NCI-H446 (cell line): ENCODE data around the gene C4orf51.
A peak's percentile ranks its signal among the peaks of the same experiment; 100 is the strongest.

ENCODE experiments used
- DNase-seq, 2 experiments: peaks; one replicate each; lab custom pipeline; 2025; lab: John Stamatoyannopoulos, UW

The C4orf51 gene

DNA sequence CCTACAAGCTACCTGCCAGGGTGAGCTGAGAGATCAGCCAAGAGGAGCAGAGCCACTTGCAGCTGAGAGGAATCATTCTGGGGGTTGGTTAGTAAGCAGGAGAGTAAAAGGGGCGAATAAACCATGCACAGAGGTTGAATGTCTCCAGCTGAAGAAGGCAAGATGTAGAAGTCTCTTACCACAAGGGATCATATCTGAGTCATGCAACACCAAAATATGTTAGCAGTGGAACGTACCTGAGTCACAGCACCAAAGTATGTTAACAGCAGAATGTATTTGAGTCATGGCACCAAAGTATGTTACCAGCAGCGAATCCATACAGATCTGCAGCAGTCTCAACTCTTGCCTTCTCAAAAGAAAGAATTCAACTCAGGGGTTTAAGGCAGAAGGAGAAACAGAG is 29.9 kb downstream of the C4orf51 start:
- DNase-seq, result no peak

DNA sequence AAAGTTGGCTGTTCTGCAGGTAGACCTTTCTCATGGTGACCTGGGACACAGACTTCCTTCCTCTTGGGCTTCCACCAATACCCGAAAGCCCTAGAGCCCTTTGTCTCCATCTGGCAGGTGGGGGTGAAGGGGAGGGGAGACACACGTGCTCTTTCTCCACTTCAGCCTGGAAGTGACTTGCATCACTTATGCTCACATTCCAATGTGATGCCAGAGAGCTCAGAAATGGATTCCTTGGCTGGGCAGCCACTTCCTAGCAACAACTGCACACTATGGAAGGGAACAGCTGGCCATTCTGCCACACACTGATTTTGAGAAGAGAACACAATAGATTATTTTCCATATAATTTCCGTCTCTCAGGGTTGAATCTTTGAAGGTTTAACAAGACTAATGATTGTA is 36.3 kb downstream of the C4orf51 start:
- DNase-seq, result peak; percentile 14 to 46

GRCh38 chr4:145716661-145717200 is 36.8 kb downstream of the C4orf51 start:
- no peak for DNase-seq

DNA sequence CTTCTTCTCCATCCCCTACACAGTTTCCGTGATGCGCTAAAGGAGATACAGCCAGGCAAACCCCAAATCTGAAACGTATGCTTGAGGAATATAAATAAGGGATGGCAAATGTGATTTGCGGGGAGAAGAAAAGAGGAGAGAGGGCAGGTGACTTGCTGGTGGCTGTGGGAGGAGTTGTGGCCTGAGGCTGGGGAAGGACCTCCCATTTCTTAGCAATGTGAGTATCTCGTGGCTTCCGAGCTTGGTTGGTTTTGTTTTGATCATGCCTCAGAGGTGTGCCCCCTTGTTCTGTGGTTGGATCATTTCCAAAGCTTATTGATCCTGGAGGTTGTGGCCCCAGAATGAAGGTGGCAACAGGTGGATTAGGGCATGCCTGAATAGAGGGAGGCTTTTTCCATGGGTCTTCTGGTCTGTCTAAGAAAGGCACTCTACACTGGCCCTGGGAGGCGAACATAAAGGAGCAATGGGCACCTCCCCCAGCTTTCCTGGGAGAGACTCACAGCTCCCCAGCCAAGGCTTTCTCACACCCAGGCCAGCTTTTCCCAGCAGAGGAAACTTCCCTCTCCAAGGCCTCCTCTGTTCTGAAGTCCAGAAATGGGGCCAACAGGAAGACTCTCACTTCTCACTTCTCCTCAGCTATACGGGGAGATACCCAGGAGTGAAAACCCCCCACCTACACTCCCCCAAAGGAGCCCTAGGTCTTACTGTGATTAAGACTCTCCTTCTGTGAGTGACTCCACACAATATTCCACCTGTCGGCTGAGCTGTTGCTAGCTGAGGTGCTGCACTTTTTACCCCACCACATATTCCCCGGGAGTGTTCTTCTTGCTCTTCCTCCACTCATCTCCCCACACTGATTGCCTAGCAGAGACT is 40.0 kb downstream of the C4orf51 start:
- no peak for DNase-seq

DNA sequence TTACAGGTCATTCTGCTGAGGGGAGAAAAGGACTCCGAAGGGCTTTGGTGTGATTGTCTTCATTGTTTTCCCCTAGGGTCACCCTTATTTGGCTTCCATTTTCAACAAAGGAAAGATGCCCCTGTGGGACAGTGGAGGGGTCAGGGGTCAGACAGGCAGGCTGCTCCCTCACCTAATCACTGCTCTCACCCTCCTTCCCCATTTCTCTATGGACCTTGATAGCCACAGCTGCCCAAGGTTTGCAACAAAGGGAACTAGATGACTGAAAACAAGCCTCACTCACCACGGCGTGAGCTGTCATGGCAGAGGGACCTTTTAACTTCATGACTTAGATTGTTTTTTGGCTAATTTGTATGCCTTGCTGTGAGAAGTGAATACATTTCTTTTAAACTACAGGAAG is 40.7 kb downstream of the C4orf51 start:
- no peak for DNase-seq

- no peak for DNase-seq
These were observed 42.6 kb downstream of the C4orf51 start for GRCh38 chr4:145722561-145722960.

DNA sequence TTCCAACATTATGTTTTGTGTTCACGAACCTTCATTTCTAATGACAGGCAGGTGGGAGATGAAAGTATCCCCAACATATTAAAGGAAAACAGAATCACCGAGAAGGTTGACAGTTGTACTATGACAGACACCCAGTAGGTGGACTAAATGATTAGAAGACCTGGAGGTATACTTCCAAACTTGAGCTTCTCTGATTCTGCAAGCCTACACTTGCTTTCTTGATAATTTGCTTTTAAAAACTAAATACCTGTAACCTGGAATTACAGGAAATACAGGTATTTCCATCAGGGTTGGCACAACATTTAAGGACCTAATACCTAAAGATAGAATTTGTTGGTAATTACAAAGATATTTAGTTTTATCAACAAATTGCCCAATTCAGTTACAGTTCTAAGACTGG is 43.4 kb downstream of the C4orf51 start:
- DNase-seq, result no peak

GRCh38 chr4:145730026-145730425 is 50.1 kb downstream of the C4orf51 start:
- no peak for DNase-seq

DNA sequence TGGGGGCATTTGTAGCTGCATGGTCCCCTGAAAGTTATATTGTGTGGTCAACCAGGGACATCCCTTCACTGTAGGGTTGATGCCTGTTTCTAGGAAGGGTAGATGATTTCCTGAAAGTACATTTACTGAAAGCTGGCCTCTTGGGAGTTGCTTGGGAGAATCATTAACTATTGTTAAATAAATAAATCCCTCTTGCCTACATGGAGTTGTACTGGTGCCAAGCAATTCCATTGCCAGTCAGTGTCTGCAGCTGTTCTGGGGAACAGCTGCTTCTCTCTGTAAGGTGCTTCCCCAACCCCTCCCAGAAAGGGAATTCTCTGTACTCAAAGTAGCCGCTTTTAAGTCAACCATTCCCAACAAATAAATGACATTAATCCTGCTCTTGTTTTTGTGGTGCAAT is 51.1 kb downstream of the C4orf51 start:
- DNase-seq, result peak; percentile 15 to 66

GRCh38 chr4:145732001-145732815 is 52.3 kb downstream of the C4orf51 start:
- DNase-seq, result no peak

DNA sequence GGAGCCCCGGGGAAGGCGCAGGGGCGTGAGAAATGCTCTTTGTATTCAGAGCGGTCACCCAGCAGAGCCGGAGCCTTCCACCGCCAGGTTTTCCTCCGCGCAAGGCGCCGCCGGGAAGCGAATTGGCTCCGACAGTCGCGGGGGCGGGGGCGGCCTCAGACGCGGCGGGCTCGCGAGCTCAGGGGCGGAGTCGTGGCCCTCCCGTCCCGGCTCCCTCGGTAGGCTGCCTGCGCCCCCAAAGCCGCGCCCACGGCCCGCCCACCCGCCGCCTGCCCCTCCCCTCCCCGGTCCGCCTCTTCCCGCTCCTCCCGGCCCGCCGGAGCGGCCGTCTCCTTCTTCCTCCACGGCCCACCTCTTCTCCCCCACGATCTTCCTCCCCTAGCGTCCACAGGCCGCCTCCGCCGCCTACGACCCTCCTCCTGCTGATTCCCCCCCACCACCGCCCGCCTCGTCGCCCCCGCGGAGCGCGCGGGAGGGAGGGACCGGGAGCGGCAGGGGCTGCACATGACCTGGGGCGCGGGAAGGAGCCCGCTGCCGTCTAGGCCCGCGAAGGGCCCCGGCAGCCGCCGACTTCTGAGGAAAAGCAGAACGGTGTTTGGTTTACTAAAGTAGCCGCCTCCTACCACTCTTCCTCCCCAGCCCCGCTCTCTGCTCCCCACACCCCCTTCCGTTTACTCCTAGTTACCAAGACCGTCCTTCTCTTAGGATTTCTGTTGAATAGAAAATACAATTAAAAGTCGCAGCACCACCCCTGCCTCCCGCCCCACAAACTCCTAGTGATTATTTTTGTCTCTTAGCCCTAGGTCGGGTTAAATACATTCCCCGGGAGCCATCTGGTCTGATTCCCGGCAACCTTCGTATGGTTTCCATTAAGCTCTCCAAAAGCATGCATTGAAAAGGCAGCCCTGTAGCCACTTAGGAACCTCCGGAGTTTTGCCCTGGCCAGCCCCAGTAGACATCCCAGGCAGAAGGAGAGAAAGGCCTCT is 53.2 kb downstream of the C4orf51 start:
- peak; percentile 61 to 93 for DNase-seq

GRCh38 chr4:145734031-145734430 is 54.1 kb downstream of the C4orf51 start:
- DNase-seq, result no peak

DNA sequence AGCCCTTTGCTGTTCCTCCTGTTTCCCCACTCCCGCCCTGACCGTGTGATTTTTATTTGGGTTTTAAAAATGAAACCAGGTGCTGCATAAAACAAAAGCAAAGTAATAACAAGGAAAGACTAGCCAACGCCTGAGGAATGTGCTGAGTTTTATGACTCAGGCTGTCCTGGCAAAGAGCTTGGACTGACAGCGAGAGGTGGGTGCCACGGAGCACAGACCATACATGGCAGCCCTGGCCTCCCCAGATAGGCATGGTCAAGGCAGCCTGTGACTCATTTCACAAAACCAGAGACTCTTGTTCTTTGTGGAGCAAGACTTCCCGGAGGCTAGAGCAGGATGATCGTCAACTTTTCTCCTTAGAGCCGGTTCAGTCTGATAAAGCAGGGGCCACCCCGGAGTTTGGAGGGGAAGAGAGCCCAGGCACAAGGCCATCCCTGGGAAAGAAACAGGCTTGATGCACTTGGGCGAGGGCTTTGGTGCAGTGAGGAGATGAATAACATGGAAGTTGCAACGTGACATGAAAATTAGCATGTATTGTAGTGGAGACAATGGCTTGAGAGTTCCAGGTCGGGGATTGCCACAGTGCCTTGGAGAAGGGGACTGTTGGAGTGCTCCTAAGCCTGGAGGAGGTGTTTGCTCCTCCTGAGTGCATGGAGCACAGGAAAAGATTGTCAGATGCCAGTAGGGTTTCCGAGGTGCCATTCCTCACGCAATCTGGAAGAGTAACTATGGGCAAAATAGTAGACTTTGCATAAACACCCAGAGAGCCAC is 54.8 kb downstream of the C4orf51 start:
- no peak for DNase-seq

DNA sequence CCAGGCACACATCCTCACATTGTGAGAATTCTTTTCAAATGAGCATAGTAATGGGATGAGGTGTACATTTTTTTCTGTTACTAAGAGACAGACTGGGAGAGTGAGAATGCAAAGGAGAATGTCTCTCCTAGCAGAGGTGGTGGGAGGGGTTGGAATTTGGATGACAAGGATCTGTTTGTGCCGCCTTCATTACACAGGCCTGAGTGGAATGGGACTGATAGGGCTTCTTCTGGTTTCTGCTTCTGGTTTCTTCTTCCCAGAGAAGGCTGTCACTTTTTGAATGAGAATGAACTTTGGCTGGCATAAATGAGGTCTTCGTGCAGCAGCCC is 55.4 kb downstream of the C4orf51 start:
- DNase-seq, result no peak

- DNase-seq, result no peak
These were observed 55.9 kb downstream of the C4orf51 start for GRCh38 chr4:145735827-145736226.

DNA sequence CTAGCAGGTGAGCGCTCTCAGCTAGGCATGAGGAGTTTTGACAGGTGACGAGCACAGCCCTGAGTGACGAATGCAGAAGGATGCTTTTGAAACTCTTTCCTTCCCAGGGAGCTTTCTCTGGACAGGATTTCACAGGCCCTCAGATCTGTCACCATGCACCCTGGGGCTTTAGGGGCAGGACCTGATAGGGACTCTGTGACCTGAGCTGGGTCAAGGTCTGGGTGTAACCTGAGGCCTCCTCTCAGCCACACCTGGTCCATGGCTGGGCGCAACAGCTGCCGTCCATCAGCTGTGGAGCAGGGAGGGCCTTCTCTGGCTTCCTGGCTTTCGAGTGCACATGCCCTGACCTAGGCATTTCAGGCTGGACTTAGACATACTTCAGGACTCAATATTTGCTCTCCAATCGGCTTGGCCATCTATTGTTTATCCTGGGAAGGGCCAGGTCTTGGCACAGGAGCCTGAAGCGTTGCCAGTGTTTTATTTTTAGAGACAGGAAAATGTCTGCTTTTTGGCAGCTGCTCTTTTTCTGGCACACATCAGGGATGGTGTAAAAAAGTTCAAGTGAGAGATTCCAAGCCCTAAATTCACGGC is 56.4 kb downstream of the C4orf51 start:
- peak; percentile 1 to 68 for DNase-seq

GRCh38 chr4:145739845-145740244 is 59.9 kb downstream of the C4orf51 start:
- DNase-seq, result peak in 1 of 2 experiments; percentile 9

- DNase-seq, result no peak
These were observed 60.9 kb downstream of the C4orf51 start for GRCh38 chr4:145740806-145741205.

DNA sequence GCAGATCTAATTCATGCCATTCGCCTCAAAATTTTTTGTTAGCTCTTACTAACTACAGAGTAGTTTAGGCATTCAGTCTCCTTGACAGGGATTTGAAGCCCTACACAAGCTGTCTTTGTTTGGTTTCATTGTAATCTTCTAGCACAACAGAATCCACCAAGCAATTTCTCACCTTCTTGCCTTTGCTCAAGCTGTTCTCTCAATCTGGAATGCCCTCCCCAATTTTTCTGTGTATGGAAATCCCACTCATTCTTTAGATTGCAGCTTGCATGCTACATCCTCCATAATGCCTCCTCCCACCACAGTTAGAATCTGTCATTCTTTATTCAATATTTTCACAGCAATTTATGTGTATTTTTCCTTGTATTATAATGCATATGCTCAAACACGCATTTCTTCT is 63.7 kb downstream of the C4orf51 start:
- no peak for DNase-seq

- DNase-seq, result peak in 1 of 2 experiments; percentile 7
These were observed 75.9 kb downstream of the C4orf51 start for GRCh38 chr4:145755802-145756201.

DNA sequence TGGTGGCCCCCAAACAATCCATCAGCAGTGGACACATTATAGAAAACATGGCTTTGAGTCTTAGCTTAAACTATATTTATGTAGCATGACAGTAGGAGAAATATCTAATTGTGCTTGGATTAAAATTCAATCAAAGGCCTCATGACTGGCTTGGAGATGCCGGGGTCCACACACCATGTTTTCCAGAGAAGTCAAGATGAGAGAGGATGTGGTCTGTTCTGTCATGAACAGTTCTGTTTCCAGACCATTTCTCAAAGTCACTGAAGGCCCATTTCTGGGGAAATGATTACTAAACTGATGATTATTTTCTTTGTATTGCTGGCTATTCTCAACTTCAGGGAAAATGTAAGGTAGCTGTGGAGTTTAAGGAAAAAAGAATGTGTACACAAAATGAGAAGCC is 76.3 kb downstream of the C4orf51 start:
- DNase-seq, result no peak
